Measurements from ENCODE around the gene ISL1. TPM values are rescaled to one million over a fixed set of nuclear protein-coding genes. Genes with fewer than 3 reads are reported as not detected.

ISL1 gene
- total and polyA plus RNA-seq, 2 of the 8 experiments (the other 6 are each of a cell fraction or from before 2014, with no cell fraction given) = 0.05 to 0.19 TPM

DNA sequence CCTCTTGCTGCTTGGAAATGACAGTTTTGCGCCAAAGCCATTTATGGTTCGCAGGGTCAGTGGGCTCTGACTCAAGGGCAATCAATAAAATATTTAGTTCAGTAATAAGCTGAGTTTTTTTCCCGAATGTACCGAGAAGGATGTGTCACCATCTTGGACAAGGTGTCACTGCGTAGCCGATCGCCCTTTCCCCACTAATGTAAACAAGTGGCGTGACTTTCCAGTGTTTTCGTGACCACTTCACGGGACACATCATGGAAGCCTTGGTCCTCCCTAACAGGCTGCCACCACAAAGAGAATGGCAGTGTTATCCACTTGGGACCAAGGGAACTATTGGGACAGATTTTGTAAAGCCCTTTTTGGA lies 16.4 kb downstream of the ISL1 start:
- peaks cover 49 to 66% (median 60%) of the 10 kb centered on the region in 4 experiments for H3K27me3 ChIP-seq (replicated peaks in 1 of 4; ENCODE audit: control insufficient read depth in 3 of 4, extremely low read depth in 1 of 4, insufficient read depth in 3 of 4, low read length in 3 of 4)

More for the DNA sequence above, 16.4 kb downstream of the ISL1 start:
- ChIA-PET POLR2A (ENCODE audit: partially characterized antibody) (interaction anchor here (0.9 to 2.2 kb wide), 3 partner anchors 9 to 17 kb away, joined by 4 to 9 read pairs (median 6); partner anchors contain the start of gene ISL1), CTCF (ENCODE audit: partially characterized antibody) (interaction anchor here (0.7 to 2.2 kb wide), 8 partner anchors 12 to 622 kb away, joined by 3 to 13 read pairs (median 4); partner anchors contain the start of gene ISL1)
- H2BK15ac ChIP-seq (ENCODE audit: low read length) = no peak overlapping the region
- peaks cover 11% of the 10 kb centered on the region for H3K23me2 ChIP-seq (ENCODE audit: low read depth, low read length)
- H3K14ac ChIP-seq (ENCODE audit: insufficient read length) = no peak overlapping the region
- FAIRE-seq (peak; percentile 65), DNase-seq (ENCODE audit: low read depth in 1 of 2, low spot score in 2 of 2) (no peak)
- no peak overlapping the region for H3K23ac ChIP-seq (ENCODE audit: insufficient read length)
- no peak overlapping the region for H3K27ac ChIP-seq (ENCODE audit: low read depth, low read length)
- no peak overlapping the region for H4K5ac ChIP-seq (ENCODE audit: insufficient read length, low read depth, low read length)
- H2BK12ac ChIP-seq (ENCODE audit: low read depth, low read length) = no peak overlapping the region
- no peaks in the 10 kb centered on the region for H3K79me1 ChIP-seq (ENCODE audit: low read depth, low read length)
- H3K18ac ChIP-seq (ENCODE audit: extremely low read depth, low read length) = no peak overlapping the region
- no peaks in the 10 kb centered on the region for H3K9me3 ChIP-seq (ENCODE audit: insufficient read depth in 2 of 2, low read depth in 1 of 2, low read length in 1 of 2)
- no peak overlapping the region for H3K4ac ChIP-seq (replicated peaks; ENCODE audit: insufficient read length, low read depth, low read length)
- H2BK20ac ChIP-seq (ENCODE audit: low read length) = no peak overlapping the region
- H3K56ac ChIP-seq (replicated peaks; ENCODE audit: insufficient read length, low read depth, low read length) = no peak overlapping the region
- H3K79me2 ChIP-seq (ENCODE audit: control insufficient read depth in 1 of 2, insufficient read depth in 2 of 2, low read length in 2 of 2) = no peaks in the 10 kb centered on the region
- H3K4me2 ChIP-seq (ENCODE audit: insufficient read depth in 1 of 2, low read depth in 2 of 2, low read length in 2 of 2) = peak overlapping the region; percentile 67 to 96
- H4K8ac ChIP-seq (ENCODE audit: extremely low read depth, insufficient read depth, low read length) = no peak overlapping the region
- H3K4me3 ChIP-seq (ENCODE audit: extremely low read depth in 1 of 4, insufficient read depth in 2 of 4, low read depth in 3 of 4, low read length in 4 of 4) = peak overlapping the region; percentile 26 to 56 (median 44); a peak in 7 of 8 replicates
- no peak overlapping the region for H2BK120ac ChIP-seq (replicated peaks; ENCODE audit: low read depth, low read length)
- no peak overlapping the region for H2AK5ac ChIP-seq (ENCODE audit: low read depth, low read length)
- TF ChIP-seq SP2 (IDR thresholded peaks at IDR 0.05; ENCODE audit: low read length) (no peak), SUZ12 (IDR thresholded peaks at IDR 0.05; ENCODE audit: low read length) (peak; percentile 45; the same call in 1 of the 2 replicates), RNF2 (IDR thresholded peaks at IDR 0.05; ENCODE audit: borderline replicate concordance, low read depth, low read length, missing control alignments, poor library complexity, severe bottlenecking) (peak; percentile 88)
- TF ChIP-seq, protein P1, sequence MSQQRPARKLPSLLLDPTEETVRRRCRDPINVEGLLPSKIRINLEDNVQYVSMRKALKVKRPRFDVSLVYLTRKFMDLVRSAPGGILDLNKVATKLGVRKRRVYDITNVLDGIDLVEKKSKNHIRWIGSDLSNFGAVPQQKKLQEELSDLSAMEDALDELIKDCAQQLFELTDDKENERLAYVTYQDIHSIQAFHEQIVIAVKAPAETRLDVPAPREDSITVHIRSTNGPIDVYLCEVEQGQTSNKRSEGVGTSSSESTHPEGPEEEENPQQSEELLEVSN (IDR thresholded peaks at IDR 0.05) = no peak
- H2BK5ac ChIP-seq (ENCODE audit: low read depth, low read length) = no peak overlapping the region
- WGBS, 2 experiments (ENCODE audit: extremely low coverage in 1 of 2, insufficient coverage in 1 of 2, insufficient read length in 1 of 2, insufficient replicate concordance in 2 of 2, low coverage in 1 of 2, low lambda C conversion rate in 2 of 2, missing lambda C conversion rate in 1 of 2) = 10% methylated on average over 10 of the region's 10 CpGs; no CpG with 5 or more reads in 1 of the 2 experiments
- no peak overlapping the region for H3K9ac ChIP-seq (replicated peaks in 1 of 4; ENCODE audit: extremely low read depth in 1 of 4, low read depth in 3 of 4, low read length in 3 of 4)
- H3K4me1 ChIP-seq (replicated peaks in 1 of 4; ENCODE audit: control insufficient read depth in 3 of 4, insufficient read depth in 4 of 4, low read length in 3 of 4) = peaks cover 5 to 18% (median 14%) of the 10 kb centered on the region in 4 experiments
- H4K20me1 ChIP-seq (replicated peaks in 1 of 2; ENCODE audit: control insufficient read depth in 1 of 2, insufficient read depth in 2 of 2, low read length in 2 of 2) = peaks cover 7 to 19% of the 10 kb centered on the region in 2 experiments
- H2AFZ ChIP-seq (ENCODE audit: low read length) = no peak overlapping the region
- no peaks in the 10 kb centered on the region for H3K36me3 ChIP-seq (ENCODE audit: control insufficient read depth in 2 of 4, insufficient read depth in 4 of 4, low read length in 3 of 4)
- no peak overlapping the region for H4K91ac ChIP-seq (replicated peaks; ENCODE audit: insufficient read length, low read length)

All from H1 (cell line).